ENCODE results near the gene RETSAT. TPM values are rescaled to one million over a fixed set of nuclear protein-coding genes. Genes with fewer than 3 reads are reported as not detected.
A peak's percentile ranks its signal among the peaks of the same experiment; 100 is the strongest.

Gene RETSAT
- total and polyA plus RNA-seq, 11 donors: 22.5 to 74.9 (median 40.2) TPM

DNA sequence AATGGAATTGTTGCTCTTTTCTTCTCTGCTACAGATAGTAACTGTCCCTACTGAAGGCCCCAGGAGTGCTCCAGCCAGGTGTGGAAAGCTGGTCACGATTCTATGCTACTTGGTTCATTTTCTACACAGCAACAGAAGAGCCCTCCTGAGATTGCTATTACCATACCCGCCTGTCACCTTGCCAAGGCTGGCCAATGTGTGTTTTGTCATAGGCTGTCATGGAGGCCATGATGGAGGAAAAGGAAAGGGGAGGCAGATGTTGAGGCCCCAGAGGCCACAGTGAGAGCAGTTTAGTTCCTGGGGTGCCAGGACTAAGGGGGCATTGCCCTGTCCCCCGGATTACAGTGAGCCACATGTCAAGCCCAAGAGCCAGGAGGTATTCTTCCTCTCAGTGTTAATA lies 1.2 kb upstream of the RETSAT start:
- WGBS, 4 donors: 79 to 84% (median 81%) methylated on average over 3 of the region's 3 CpGs
- TF ChIP-seq CTCF (IDR thresholded peaks at IDR 0.05) (no peak), POLR2A (IDR thresholded peaks at IDR 0.05) (no peak)
- Histone ChIP-seq H3K4me3 (peak overlapping the region in 11 of 12 donors; percentile 57 to 89 (median 75)), H3K36me3 (peaks cover 0 to 60% (median 48%) of the 10 kb centered on the region in 9 donors), H3K27me3 (no peaks in the 10 kb centered on the region), H3K27ac (peak overlapping the region in 4 of 12 donors; percentile 51 to 90 (median 88)), H3K9me3 (no peaks in the 10 kb centered on the region), H3K4me1 (peaks cover 0 to 37% (median 21%) of the 10 kb centered on the region in 12 donors)
- intact Hi-C loops (cut with DNase I): no loop called here
- DNase-seq: no peak
- ATAC-seq: no peak

- WGBS, 4 donors: 5 to 12% (median 10%) methylated on average over 10 of the region's 10 CpGs
- ATAC-seq: peak in 2 of 4 donors; percentile 3 to 10
- H3K4me3 ChIP-seq: peak overlapping the region; percentile 53 to 89 (median 74)
- peak in 1 of 5 donors; percentile 34 for DNase-seq
- intact Hi-C loops (cut with DNase I): no loop called here
- H3K4me1 ChIP-seq: peaks cover 0 to 37% (median 21%) of the 10 kb centered on the region in 12 donors
- no peaks in the 10 kb centered on the region for H3K9me3 ChIP-seq
- H3K36me3 ChIP-seq: peaks cover 0 to 61% (median 49%) of the 10 kb centered on the region in 9 donors
- TF ChIP-seq CTCF (IDR thresholded peaks at IDR 0.05): no peak
- TF ChIP-seq POLR2A (IDR thresholded peaks at IDR 0.05): no peak
- H3K27me3 ChIP-seq: no peaks in the 10 kb centered on the region
- H3K27ac ChIP-seq: peak overlapping the region; percentile 51 to 92 (median 88)
These were observed 714 bp upstream of the RETSAT start for GRCh38 chr2:85355073-85355410.

- peak; percentile 16 to 72 (median 50) for ATAC-seq
- H3K4me3 ChIP-seq: peak overlapping the region; percentile 57 to 89 (median 76)
- H3K4me1 ChIP-seq: peaks cover 0 to 37% (median 21%) of the 10 kb centered on the region in 12 donors
- peak overlapping the region; percentile 36 to 92 (median 88) for H3K27ac ChIP-seq
- H3K36me3 ChIP-seq: peaks cover 0 to 60% (median 49%) of the 10 kb centered on the region in 9 donors
- WGBS, 4 donors: 12 to 27% (median 20%) methylated on average over 10 to 16 of the region's 16 CpGs
- TF ChIP-seq POLR2A (IDR thresholded peaks at IDR 0.05): no peak
- TF ChIP-seq CTCF (IDR thresholded peaks at IDR 0.05): no peak
- intact Hi-C loops (cut with DNase I): loop anchor here in 1 of 10 donors (1.0 to 5.0 kb wide), 2 partner anchors 26 to 198 kb away; no protein-coding TSS in a partner anchor
- DNase-seq: peak in 4 of 5 donors; percentile 37 to 77 (median 59)
- H3K9me3 ChIP-seq: no peaks in the 10 kb centered on the region
- no peaks in the 10 kb centered on the region for H3K27me3 ChIP-seq
These were observed 447 bp downstream of the RETSAT start for GRCh38 chr2:85353876-85354285.

GRCh38 chr2:85347599-85347998 lies 6.7 kb downstream of the RETSAT start:
- intact Hi-C loops (cut with DNase I): no loop called here
- ATAC-seq (no peak), DNase-seq (no peak)
- no peak for TF ChIP-seq CTCF (IDR thresholded peaks at IDR 0.05)
- no peak for TF ChIP-seq POLR2A (IDR thresholded peaks at IDR 0.05)
- Histone ChIP-seq H3K4me3 (no peak overlapping the region), H3K9me3 (no peaks in the 10 kb centered on the region), H3K27ac (no peak overlapping the region), H3K36me3 (peaks cover 0 to 88% (median 78%) of the 10 kb centered on the region in 9 donors), H3K27me3 (no peaks in the 10 kb centered on the region), H3K4me1 (peaks cover 0 to 3% (median 0%) of the 10 kb centered on the region in 12 donors)
- WGBS, 4 donors: 69 to 80% (median 76%) methylated on average over 3 of the region's 3 CpGs

Measured in heart left ventricle (tissue), 16 donors.